HG03378 (cell line): Measurements from ENCODE around the gene ANO8.

ENCODE experiments used
- ATAC-seq: cut with Tn5 transposase; IDR thresholded peaks from one replicate; pipeline ENCODE4 v1.9.1; 2021; ENCODE audit warnings: mild to moderate bottlenecking, moderate library complexity; ENCODE audit not compliant: unreplicated experiment

The ANO8 gene

GRCh38 chr19:17346109-17346671, 11.5 kb upstream of the ANO8 start:
- no peak for ATAC-seq

- no peak for ATAC-seq
These were observed 7.2 kb upstream of the ANO8 start for GRCh38 chr19:17341845-17342244.

- ATAC-seq: no peak
These were observed 6.7 kb upstream of the ANO8 start for GRCh38 chr19:17341386-17341785.

- no peak for ATAC-seq
These were observed 6.3 kb upstream of the ANO8 start for GRCh38 chr19:17340871-17341357.

- no peak for ATAC-seq
These were observed 5.7 kb upstream of the ANO8 start for GRCh38 chr19:17340302-17340870.

- ATAC-seq: no peak
These were observed 4.6 kb upstream of the ANO8 start for GRCh38 chr19:17339088-17339741.

GRCh38 chr19:17338433-17339078, 3.9 kb upstream of the ANO8 start:
- ATAC-seq: no peak

- no peak for ATAC-seq
These were observed 3.2 kb upstream of the ANO8 start for GRCh38 chr19:17337675-17338432.

- ATAC-seq: peak; percentile 81
These were observed 2.4 kb upstream of the ANO8 start, which contains the start of gene GTPBP3 for GRCh38 chr19:17336872-17337674. Gene GTPBP3 (plus strand): TSS chr19:17337553. CDS start chr19:17337612, 59 bp downstream.

GRCh38 chr19:17335575-17335974, 920 bp upstream of the ANO8 start:
- no peak for ATAC-seq

- no peak for ATAC-seq
These were observed 843 bp downstream of the ANO8 start for GRCh38 chr19:17333611-17334413.

GRCh38 chr19:17332677-17333581, 1.7 kb downstream of the ANO8 start:
- no peak for ATAC-seq

- no peak for ATAC-seq
These were observed 2.3 kb downstream of the ANO8 start for GRCh38 chr19:17332360-17332676.

GRCh38 chr19:17331045-17331558, 3.6 kb downstream of the ANO8 start:
- ATAC-seq: no peak

GRCh38 chr19:17330262-17331044, 4.2 kb downstream of the ANO8 start:
- ATAC-seq: no peak

GRCh38 chr19:17329366-17330261, 5.0 kb downstream of the ANO8 start:
- ATAC-seq: no peak
